SKM-1 (cell line): ENCODE measurements around the gene PAQR4.
A peak's percentile ranks its signal among the peaks of the same experiment; 100 is the strongest.

ENCODE experiments used
- DNase-seq: peaks from one replicate; lab custom pipeline; 2025; ENCODE audit not compliant: unreplicated experiment; lab: John Stamatoyannopoulos, UW

PAQR4 gene

GRCh38 chr16:3020604-3021448 lies 51.7 kb downstream of the PAQR4 start:
- DNase-seq = no peak

GRCh38 chr16:3021449-3022207 lies 52.5 kb downstream of the PAQR4 start:
- peak; percentile 65 for DNase-seq

GRCh38 chr16:3022208-3022683 lies 53.1 kb downstream of the PAQR4 start:
- no peak for DNase-seq

DNA sequence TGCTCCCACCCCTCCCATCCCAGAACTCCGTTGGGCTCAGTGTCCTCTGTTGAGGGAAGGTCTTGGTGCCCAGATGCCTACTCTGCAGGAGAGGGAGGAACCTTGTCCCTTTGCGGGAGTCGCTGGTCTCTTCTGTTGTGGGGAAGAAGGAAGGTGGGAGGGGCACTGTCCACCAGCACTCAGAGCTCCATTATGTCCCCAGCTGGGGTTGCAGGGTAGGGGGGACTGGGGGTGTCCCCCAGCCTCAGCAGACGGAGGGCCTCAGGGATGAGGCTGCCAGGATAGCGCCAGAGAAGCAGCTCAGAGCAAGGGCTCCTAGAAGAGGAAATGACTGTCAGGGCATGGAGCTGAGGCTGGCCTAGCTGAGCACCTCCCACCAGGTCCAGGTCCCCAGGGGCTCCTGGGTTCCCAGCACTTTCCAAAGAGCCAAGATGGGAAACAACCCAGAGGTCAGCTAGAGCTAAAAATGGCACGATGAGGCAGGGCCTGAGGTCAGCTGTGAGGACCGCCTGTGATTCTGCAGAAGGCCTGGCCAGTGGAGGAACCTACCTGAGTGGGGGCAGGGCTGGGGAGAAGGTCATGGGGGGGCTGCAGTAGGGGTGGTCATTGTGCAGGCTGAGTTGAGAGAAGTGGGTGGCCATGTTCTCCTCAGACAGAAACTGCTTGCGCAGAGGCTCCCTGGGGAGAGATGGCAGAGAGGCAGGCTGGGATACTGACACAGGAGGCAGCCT lies 53.7 kb downstream of the PAQR4 start:
- no peak for DNase-seq
